ENCODE measurements around the gene FRY.
A peak's percentile ranks its signal among the peaks of the same experiment; 100 is the strongest.

FRY gene

DNA sequence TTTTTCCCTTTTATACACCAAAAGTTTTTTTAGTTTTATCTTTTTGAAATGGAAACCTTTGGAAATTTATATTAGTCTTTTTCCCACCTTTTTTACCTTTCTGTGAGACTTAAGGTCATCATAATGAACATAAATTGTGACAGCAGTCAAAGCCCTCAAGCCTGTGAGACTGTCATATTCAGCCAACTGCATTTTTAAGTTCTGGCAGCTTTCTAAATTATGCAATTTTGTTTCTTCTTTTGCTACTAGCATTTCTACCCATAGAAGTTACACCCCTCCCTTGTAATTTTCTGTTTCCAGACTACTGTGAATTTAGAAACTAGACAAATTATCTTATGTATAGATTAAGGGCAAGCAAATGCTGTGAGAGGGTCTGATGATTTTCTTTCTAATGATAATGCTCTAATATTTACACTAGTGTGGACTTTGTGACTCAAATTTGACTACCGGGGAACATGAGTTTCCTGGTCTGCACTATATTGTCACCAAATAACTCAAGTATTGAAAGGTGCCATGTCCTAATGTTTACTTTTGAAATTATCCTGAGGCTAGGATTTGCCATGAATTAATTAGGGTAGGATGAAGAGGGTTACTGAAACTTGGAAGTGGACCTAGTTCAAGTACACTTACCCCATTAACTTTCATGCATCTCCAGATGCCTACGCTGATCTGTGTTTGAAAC is 43.7 kb downstream of the FRY start:
- H3K4me3 ChIP-seq (ENCODE audit: low read depth, low read length) = no peak overlapping the region
- TF ChIP-seq CTCF (IDR thresholded peaks at IDR 0.05; ENCODE audit: control insufficient read depth, extremely low read depth, insufficient read depth) = no peak
- no peak for DNase-seq (ENCODE audit: low read depth)

- no peak for TF ChIP-seq CTCF (IDR thresholded peaks at IDR 0.05; ENCODE audit: control insufficient read depth, extremely low read depth, insufficient read depth)
- H3K4me3 ChIP-seq (ENCODE audit: low read depth, low read length) = no peak overlapping the region
- DNase-seq (ENCODE audit: low read depth) = no peak
Observed at GRCh38 chr13:32079587-32079986, 48.0 kb downstream of the FRY start.

DNA sequence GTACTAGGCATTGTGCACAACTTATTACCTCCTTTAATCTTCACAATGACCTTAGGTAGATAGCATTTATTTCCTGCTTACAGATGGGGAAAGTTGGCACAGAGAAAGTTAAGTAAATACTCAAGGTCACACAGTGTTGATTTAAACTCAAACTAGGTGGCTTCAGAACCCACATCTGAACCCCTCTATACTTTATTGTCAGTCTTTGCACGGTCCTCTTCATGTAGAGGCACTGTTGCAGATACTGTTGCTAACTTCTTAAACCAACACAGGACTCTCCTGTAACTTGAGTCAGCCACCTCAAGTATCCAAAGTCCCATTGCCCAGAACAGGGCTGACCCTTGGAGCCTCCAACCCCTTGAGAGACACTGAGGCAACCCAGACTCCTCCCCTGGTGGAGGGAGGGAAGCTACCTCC is 48.8 kb downstream of the FRY start:
- H3K4me3 ChIP-seq (ENCODE audit: low read depth, low read length) = no peak overlapping the region
- peak; percentile 30 for DNase-seq (ENCODE audit: low read depth)
- TF ChIP-seq CTCF (IDR thresholded peaks at IDR 0.05; ENCODE audit: control insufficient read depth, extremely low read depth, insufficient read depth) = no peak

DNA sequence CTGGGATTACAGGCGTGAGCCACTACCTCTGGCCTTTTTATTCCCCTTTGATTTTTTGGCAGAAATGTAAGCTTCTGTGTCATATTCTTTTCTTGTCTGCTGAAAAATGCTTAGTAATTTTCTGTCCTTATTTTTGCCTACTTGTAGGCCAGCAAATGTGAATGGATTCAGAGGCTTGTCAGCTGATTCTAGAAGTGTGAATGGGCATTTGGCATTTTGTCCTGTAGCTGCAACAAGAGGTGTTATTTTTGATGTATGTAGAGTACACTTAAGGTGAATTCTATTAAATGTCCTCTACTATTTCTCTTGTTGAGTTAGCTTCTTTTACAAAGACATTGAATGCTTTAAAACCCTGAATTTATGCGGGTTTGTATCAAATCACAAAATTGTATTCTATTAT is 50.0 kb downstream of the FRY start:
- no peak for TF ChIP-seq CTCF (IDR thresholded peaks at IDR 0.05; ENCODE audit: control insufficient read depth, extremely low read depth, insufficient read depth)
- DNase-seq (ENCODE audit: low read depth) = no peak
- no peak overlapping the region for H3K4me3 ChIP-seq (ENCODE audit: low read depth, low read length)

DNA sequence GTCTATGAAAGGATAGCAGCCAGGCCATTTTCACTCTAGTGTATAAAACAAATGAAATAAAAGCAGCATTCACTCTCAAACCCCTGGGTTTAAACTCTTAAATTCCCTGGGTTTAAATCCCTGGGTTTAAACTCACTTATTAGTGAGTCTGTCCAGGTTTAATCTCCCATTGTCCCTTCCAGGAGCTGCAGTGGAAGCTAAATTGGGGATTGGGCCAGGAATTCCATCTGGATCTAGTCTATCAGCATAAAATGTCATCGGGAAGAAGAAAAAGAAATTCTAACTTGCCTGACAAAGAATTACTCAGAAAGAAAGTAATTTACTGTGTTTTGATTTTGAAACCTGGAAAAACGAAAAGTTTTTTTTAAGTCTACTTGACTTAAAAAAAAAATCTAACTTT is 54.8 kb downstream of the FRY start:
- H3K4me3 ChIP-seq (ENCODE audit: low read depth, low read length) = no peak overlapping the region
- no peak for DNase-seq (ENCODE audit: low read depth)
- no peak for TF ChIP-seq CTCF (IDR thresholded peaks at IDR 0.05; ENCODE audit: control insufficient read depth, extremely low read depth, insufficient read depth)

DNA sequence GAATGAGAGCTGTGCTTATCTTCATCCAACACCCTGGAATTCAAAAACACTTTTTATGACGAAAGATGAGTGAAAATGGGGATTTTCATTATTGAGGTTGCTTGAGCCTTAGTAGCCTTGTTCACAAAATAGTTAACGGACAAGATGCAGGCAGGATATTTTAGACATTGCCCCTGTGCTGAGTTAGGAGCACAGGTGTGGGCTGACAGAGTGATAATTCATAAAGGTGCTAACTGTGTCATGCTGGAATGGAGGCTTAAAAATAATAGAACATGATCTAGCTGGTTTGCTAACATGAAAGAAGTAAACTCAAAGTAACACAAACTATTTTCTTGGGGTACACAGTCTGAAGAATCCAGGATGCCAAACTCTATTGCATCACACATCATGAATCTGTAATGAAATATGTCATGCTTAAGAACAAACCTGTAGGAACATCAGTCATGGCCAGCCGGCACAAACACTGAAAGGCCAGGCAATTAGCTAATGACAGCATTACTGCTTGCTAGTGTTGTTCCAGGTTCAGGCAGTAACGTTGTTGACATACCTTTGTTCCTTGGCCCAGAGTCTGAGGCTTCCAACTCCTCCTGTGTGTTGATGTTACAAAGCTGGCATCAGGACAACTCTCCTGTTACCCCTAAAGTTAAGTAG is 55.3 kb downstream of the FRY start:
- peak; percentile 48 for DNase-seq (ENCODE audit: low read depth)
- no peak for TF ChIP-seq CTCF (IDR thresholded peaks at IDR 0.05; ENCODE audit: control insufficient read depth, extremely low read depth, insufficient read depth)
- no peak overlapping the region for H3K4me3 ChIP-seq (ENCODE audit: low read depth, low read length)

Data from LNCaP clone FGC (cell line).